Stimulated activated CD4-positive, alpha-beta T cell treated with anti-CD3 and anti-CD28 coated beads, TNF-alpha, amount 100 ng/mL, for 1 hour (primary cell): ENCODE measurements around the gene SLC25A20.
"Not testable (repeated sequence)": the region's sequence is repeated elsewhere in the genome, so short reads cannot be mapped to it uniquely, and the experiment has no call there.

ENCODE experiments used
- DNase-seq, 3 donors: peaks; one replicate each; pipeline ENCODE4 v3.0.0-alpha.2; 2020; ENCODE audit warnings: low read depth in 3 of 3, low spot score in 1 of 3

SLC25A20 gene

GRCh38 chr3:48847053-48847503 lies 51.6 kb downstream of the SLC25A20 start:
- DNase-seq, result peak in 1 of 3 donors; percentile 22

- no peak for DNase-seq
These were observed 53.5 kb downstream of the SLC25A20 start for GRCh38 chr3:48845170-48845569.

- DNase-seq, result no peak
These were observed 61.5 kb downstream of the SLC25A20 start for GRCh38 chr3:48837163-48837562.

- no peak for DNase-seq
These were observed 62.9 kb downstream of the SLC25A20 start for GRCh38 chr3:48835650-48836366.

GRCh38 chr3:48832684-48833083 lies 66.0 kb downstream of the SLC25A20 start:
- no peak for DNase-seq

GRCh38 chr3:48830715-48831114 lies 68.0 kb downstream of the SLC25A20 start:
- no peak for DNase-seq

- DNase-seq, result not testable (repeated sequence)
These were observed 69.2 kb downstream of the SLC25A20 start for GRCh38 chr3:48829525-48829924.

GRCh38 chr3:48827874-48828273 lies 70.8 kb downstream of the SLC25A20 start:
- not testable (repeated sequence) for DNase-seq

- no peak for DNase-seq
These were observed 72.2 kb downstream of the SLC25A20 start for GRCh38 chr3:48826451-48826850.

GRCh38 chr3:48820612-48821324 lies 77.9 kb downstream of the SLC25A20 start:
- DNase-seq, result no peak

GRCh38 chr3:48819234-48820221 lies 79.2 kb downstream of the SLC25A20 start:
- no peak for DNase-seq

- no peak for DNase-seq
These were observed 87.2 kb downstream of the SLC25A20 start for GRCh38 chr3:48811524-48811923.
